Fibroblast of lung (primary cell): ENCODE results near the gene GFER.

Experiments used
- EZH2 ChIP-seq: IDR thresholded peaks from 2 replicates; pipeline ENCODE4 v1.5.1; 2012; ENCODE audit warnings: low read length, control low read depth, mild to moderate bottlenecking; ENCODE audit errors: missing control alignments
- TF ChIP-seq, protein P1 (sequence below), 2 donors: IDR thresholded peaks in 1 of 2; conservative IDR thresholded peaks in 1 of 2; 1 replicate in 1 of 2; 2 replicates in 1 of 2; pipeline ENCODE4 v1.5.1; 2011 to 2012; ENCODE audit warnings: low read length in 2 of 2, control low read depth in 1 of 2, inconsistent platforms in 1 of 2, low read depth in 1 of 2, mild to moderate bottlenecking in 1 of 2

DNA sequence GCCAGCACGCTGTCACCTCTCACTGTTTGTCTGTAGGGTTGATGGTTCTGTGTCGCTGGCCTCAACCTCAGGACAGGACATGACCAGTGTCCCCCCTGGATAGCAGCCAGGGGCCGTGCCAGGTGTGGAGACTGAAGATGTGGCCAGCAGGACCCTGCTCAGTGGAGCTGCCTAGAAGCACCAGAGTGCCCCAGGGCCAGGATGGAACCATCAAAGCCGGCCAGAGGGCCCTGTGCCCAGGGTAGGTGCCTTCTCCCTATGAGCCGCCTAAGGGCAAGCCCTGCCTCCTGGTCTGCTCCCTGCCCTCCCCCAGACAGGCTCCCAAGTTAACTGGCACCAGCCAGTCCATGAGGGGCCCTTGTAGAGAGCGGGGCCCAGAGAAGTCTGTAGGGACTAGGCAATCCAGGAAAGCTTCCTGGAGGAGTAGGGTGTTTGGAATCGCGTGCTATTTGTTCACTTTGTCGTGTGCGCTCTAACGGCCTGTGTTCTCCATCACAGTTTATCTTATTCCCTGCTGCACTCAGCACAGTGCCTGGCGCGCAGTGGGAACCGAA lies 25.2 kb upstream of the GFER start:
- TF ChIP-seq, protein P1, sequence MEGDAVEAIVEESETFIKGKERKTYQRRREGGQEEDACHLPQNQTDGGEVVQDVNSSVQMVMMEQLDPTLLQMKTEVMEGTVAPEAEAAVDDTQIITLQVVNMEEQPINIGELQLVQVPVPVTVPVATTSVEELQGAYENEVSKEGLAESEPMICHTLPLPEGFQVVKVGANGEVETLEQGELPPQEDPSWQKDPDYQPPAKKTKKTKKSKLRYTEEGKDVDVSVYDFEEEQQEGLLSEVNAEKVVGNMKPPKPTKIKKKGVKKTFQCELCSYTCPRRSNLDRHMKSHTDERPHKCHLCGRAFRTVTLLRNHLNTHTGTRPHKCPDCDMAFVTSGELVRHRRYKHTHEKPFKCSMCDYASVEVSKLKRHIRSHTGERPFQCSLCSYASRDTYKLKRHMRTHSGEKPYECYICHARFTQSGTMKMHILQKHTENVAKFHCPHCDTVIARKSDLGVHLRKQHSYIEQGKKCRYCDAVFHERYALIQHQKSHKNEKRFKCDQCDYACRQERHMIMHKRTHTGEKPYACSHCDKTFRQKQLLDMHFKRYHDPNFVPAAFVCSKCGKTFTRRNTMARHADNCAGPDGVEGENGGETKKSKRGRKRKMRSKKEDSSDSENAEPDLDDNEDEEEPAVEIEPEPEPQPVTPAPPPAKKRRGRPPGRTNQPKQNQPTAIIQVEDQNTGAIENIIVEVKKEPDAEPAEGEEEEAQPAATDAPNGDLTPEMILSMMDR (conservative IDR thresholded peaks at IDR 0.05 in 1 of 2, IDR thresholded peaks at IDR 0.05 in 1 of 2; ENCODE audit: low read depth in 1 of 2, low read length in 2 of 2) = no peak
- TF ChIP-seq EZH2 = no peak
